ENCODE measurements around the gene MDGA2. TPM values are rescaled to one million over a fixed set of nuclear protein-coding genes. Genes with fewer than 3 reads are reported as not detected.

MDGA2 gene
- total RNA-seq, 1 donor from 2014 or later = 0.17 TPM

DNA sequence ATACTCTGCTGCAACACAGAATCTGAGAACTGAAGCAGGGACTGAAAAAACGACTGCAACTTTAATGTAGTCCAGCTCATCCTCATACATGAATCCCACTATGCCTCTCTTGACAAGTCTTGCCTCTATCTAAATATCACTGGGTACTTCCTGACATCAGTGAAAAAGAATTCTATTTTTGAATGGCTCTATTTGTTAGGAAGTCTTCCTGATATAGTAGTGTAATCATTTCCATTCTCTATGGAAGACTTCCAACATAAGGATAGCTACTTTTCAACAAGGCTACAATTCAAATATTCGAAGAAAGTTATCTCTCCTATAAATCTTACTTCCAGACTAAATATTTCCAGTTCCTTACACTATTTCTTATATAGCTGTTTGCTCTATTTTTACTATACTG lies 167.5 kb downstream of the MDGA2 start:
- H3K9me3 Mint-ChIP-seq (ENCODE audit: low read depth) = no peaks in the 10 kb centered on the region
- no peak overlapping the region for H3K27ac Mint-ChIP-seq (ENCODE audit: unreplicated experiment)

GRCh38 chr14:47500369-47500768 lies 175.0 kb downstream of the MDGA2 start:
- TF ChIP-seq, protein P1, sequence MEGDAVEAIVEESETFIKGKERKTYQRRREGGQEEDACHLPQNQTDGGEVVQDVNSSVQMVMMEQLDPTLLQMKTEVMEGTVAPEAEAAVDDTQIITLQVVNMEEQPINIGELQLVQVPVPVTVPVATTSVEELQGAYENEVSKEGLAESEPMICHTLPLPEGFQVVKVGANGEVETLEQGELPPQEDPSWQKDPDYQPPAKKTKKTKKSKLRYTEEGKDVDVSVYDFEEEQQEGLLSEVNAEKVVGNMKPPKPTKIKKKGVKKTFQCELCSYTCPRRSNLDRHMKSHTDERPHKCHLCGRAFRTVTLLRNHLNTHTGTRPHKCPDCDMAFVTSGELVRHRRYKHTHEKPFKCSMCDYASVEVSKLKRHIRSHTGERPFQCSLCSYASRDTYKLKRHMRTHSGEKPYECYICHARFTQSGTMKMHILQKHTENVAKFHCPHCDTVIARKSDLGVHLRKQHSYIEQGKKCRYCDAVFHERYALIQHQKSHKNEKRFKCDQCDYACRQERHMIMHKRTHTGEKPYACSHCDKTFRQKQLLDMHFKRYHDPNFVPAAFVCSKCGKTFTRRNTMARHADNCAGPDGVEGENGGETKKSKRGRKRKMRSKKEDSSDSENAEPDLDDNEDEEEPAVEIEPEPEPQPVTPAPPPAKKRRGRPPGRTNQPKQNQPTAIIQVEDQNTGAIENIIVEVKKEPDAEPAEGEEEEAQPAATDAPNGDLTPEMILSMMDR (IDR thresholded peaks at IDR 0.05) = no peak
- Mint-ChIP-seq H3K4me1 (ENCODE audit: low read depth) (no peaks in the 10 kb centered on the region), H3K9me3 (ENCODE audit: low read depth) (no peaks in the 10 kb centered on the region), H3K36me3 (ENCODE audit: low read depth) (no peaks in the 10 kb centered on the region), H3K4me3 (ENCODE audit: unreplicated experiment) (no peak overlapping the region), H3K27ac (ENCODE audit: unreplicated experiment) (no peak overlapping the region), H3K27me3 (ENCODE audit: low read depth) (peaks cover 2% of the 10 kb centered on the region)
- DNase-seq (ENCODE audit: low spot score) = no peak

More for the DNA sequence above, 167.5 kb downstream of the MDGA2 start:
- no peaks in the 10 kb centered on the region for H3K36me3 Mint-ChIP-seq (ENCODE audit: low read depth)
- TF ChIP-seq, protein P1 (IDR thresholded peaks at IDR 0.05) = no peak
- H3K4me1 Mint-ChIP-seq (ENCODE audit: low read depth) = no peaks in the 10 kb centered on the region
- H3K4me3 Mint-ChIP-seq (ENCODE audit: unreplicated experiment) = no peak overlapping the region
- DNase-seq (ENCODE audit: low spot score) = no peak
- H3K27me3 Mint-ChIP-seq (ENCODE audit: low read depth) = peaks cover 2% of the 10 kb centered on the region

DNA sequence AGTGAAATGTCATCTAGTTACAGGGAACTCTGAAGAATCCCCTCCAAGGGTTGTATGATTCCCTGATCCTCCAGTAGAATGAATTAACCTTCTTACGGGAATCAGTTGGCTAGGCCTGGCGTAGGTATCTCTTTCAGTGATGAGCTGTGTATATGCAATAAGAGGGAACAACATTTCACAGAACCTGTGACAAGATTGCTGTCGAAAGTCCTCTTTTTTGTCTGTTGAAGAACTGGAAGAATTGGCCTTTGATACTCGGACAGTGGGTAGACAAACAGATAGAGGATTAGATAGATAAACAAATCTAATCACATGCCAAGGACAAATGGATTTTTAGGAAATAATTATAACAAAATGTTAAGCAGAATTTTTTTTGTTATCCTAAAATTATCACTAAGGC lies 184.6 kb downstream of the MDGA2 start:
- H3K9me3 Mint-ChIP-seq (ENCODE audit: low read depth) = peaks cover 5% of the 10 kb centered on the region
- no peaks in the 10 kb centered on the region for H3K36me3 Mint-ChIP-seq (ENCODE audit: low read depth)
- DNase-seq (ENCODE audit: low spot score) = no peak
- TF ChIP-seq, protein P1 (IDR thresholded peaks at IDR 0.05) = no peak
- no peak overlapping the region for H3K4me3 Mint-ChIP-seq (ENCODE audit: unreplicated experiment)
- no peaks in the 10 kb centered on the region for H3K4me1 Mint-ChIP-seq (ENCODE audit: low read depth)
- no peak overlapping the region for H3K27ac Mint-ChIP-seq (ENCODE audit: unreplicated experiment)
- no peaks in the 10 kb centered on the region for H3K27me3 Mint-ChIP-seq (ENCODE audit: low read depth)

- no peak overlapping the region for H3K27ac Mint-ChIP-seq (ENCODE audit: unreplicated experiment)
- no peak for DNase-seq (ENCODE audit: low spot score)
- H3K36me3 Mint-ChIP-seq (ENCODE audit: low read depth) = no peaks in the 10 kb centered on the region
- no peak overlapping the region for H3K4me3 Mint-ChIP-seq (ENCODE audit: unreplicated experiment)
- no peaks in the 10 kb centered on the region for H3K4me1 Mint-ChIP-seq (ENCODE audit: low read depth)
- TF ChIP-seq, protein P1 (IDR thresholded peaks at IDR 0.05) = no peak
- H3K9me3 Mint-ChIP-seq (ENCODE audit: low read depth) = peaks cover 5% of the 10 kb centered on the region
- no peaks in the 10 kb centered on the region for H3K27me3 Mint-ChIP-seq (ENCODE audit: low read depth)
Observed at GRCh38 chr14:47490353-47490752, 185.1 kb downstream of the MDGA2 start.

- H3K27ac Mint-ChIP-seq (ENCODE audit: unreplicated experiment) = no peak overlapping the region
- H3K36me3 Mint-ChIP-seq (ENCODE audit: low read depth) = no peaks in the 10 kb centered on the region
- TF ChIP-seq, protein P1 (IDR thresholded peaks at IDR 0.05) = no peak
- peaks cover 3% of the 10 kb centered on the region for H3K27me3 Mint-ChIP-seq (ENCODE audit: low read depth)
- H3K4me3 Mint-ChIP-seq (ENCODE audit: unreplicated experiment) = no peak overlapping the region
- H3K4me1 Mint-ChIP-seq (ENCODE audit: low read depth) = no peaks in the 10 kb centered on the region
- no peak for DNase-seq (ENCODE audit: low spot score)
- H3K9me3 Mint-ChIP-seq (ENCODE audit: low read depth) = no peaks in the 10 kb centered on the region
Observed at GRCh38 chr14:47485421-47485820, 190.0 kb downstream of the MDGA2 start.

All from chondrocyte (in vitro differentiated cells).